HG02678 (cell line): Measurements from ENCODE around the gene STRIP2.

Experiments
- ATAC-seq: cut with Tn5 transposase; IDR thresholded peaks from one replicate; pipeline ENCODE4 v1.9.1; 2021; ENCODE audit warnings: mild to moderate bottlenecking, moderate library complexity; ENCODE audit not compliant: unreplicated experiment

Gene STRIP2

GRCh38 chr7:129489491-129489890, 55.3 kb downstream of the STRIP2 start:
- ATAC-seq: no peak

GRCh38 chr7:129492391-129492790, 58.2 kb downstream of the STRIP2 start:
- no peak for ATAC-seq

DNA sequence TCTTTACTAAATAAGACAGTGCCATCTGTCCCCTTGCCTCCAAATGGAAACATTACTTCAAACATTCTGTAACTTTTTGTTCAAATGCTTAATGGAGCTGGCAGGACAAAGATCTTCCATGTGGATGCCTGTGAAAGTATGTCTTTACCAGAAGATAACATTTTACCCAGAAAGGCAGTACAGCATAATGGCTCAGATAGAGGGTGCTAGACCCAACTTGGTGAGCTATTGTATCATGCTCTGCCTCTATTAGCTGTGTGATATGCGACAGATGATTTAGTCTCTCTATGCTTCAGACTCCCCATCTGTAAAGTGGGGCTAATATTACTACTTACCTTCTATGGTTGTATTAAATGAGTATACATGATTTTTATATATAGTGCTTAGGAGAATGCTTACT, 59.3 kb downstream of the STRIP2 start:
- ATAC-seq: no peak

- ATAC-seq: no peak
These were observed 59.8 kb downstream of the STRIP2 start for GRCh38 chr7:129494041-129494440.

DNA sequence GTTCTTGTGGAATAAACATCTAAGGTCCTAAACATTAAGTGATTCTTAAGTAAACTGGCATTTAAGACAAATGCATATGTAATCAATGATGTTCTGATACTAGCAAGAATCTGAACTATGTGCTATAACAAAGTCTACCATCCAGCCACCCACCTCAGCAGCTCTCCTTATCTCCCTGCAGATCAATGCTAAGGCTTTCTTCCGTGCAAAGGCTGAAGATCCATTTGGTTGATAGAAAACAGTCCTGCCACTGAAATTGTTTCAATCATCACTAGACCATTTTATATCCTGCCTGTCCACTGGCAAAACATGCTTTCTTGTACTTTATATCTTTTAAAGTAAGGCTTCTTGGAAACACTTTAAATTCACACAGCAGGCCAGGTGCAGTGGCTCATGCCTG, 61.8 kb downstream of the STRIP2 start:
- no peak for ATAC-seq

- ATAC-seq: no peak
These were observed 62.4 kb downstream of the STRIP2 start for GRCh38 chr7:129496653-129497052.

- ATAC-seq: no peak
These were observed 62.9 kb downstream of the STRIP2 start for GRCh38 chr7:129497156-129497555.

DNA sequence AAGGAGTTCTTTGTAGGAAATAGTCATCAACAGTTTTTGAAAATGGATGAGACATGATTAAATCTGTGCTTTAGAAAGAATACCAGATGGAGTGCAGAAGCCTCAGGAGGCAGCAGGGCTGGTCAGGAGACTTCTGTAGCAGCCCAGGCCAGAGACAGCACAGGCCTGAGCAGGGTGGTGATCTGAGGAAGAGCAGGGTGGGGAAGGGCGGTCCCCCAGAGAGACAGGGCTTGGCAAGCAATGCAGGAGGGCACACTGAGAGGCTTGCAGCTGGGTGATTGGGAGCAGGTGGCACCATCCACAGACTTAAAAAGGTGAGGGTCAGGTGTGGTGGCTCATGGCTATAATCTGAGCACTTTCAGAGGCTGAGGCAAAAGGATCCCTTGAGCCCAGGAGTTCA, 63.8 kb downstream of the STRIP2 start:
- no peak for ATAC-seq

DNA sequence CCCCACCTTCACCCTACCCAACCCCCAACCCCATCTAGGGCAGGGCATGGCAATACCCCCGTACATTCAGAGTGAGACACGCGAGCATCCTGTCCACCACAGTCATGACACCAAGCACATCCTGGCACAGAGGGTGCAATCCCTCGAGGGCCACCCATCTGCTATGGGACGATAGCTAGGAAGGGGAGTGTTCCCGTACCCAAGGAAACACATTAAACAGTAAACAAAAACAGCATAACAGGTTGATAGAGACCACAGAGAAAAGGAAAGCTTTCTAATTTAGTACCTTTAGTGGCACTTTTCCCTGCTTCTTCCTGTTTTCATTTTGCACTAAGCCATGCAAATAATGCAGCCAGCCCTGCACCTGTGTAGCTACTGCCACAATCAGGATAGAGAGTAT, 65.8 kb downstream of the STRIP2 start:
- no peak for ATAC-seq

DNA sequence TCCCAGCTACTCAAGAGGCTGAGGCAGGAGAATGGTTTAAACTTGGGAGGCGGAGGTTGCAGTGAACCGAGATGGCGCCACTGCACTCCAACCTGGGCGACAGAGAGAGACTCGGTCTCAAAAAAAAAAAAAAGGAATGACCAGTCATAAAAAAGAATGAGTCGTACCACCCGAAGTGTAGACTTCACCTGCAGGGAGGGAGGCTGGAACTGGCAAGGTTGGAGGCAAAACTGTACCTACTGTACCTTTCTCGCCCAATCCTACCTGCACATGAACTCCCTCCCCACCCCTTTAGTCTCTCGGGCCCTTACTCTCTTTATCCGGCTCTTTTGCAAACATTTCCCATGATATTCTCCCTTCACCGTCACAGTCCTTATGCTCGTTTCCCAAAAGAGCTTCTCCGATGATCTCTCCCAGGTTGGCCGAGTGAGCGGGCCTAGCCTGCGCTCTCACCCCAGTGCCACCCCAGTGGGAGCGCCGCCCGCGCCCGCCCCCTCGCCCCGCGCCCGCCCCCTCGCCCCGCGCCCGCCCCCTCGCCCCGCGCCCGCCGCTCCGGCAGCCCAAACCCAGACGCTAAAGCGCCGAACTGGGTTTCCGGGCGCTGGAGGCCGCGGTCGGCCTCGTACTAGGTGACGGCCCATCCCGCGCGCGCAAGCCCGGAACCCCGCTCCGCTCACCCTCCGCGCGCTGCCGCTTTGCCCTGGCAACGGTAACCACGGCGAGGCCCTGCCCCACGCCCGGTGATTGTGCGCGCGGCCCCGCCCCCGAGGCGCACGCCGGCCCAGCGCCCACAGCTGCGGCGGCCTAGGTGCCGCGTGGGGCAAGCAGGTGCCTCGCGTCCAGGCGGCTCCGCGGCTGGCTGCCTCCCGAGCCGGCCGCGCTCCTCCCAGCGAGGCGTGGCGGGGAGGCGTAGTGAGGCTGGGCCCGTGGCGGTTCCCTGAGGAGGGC, 67.8 kb downstream of the STRIP2 start, which contains the start of gene SMKR1:
Gene SMKR1 (plus strand): TSS at position 772 of the 948 bp plus-strand sequence. CDS start 294 bp downstream, outside the sequence.
- ATAC-seq: peak; percentile 94

- no peak for ATAC-seq
These were observed 68.8 kb downstream of the STRIP2 start for GRCh38 chr7:129502708-129503685.

DNA sequence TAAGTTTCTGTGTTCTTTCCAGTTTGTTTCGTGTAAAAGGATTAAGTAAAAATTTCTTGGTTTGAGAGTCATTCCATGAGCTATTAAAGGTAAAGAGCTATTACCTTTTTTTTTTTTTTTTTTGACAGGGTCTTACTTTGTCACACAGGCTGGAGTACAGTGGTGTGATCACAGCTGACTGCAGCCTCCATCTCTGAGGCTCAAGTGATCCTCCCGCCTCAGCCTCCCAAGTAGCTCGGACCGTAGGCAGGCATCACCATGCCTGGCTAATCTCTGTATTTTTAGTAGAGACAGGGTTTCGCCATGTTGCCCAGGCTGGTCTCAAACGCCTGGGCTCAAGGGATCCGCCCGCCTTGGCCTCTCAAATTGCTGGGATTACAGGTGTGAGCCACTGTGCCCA, 69.5 kb downstream of the STRIP2 start:
- ATAC-seq: no peak

GRCh38 chr7:129512192-129512591, 78.0 kb downstream of the STRIP2 start:
- no peak for ATAC-seq

GRCh38 chr7:129513546-129513945, 79.3 kb downstream of the STRIP2 start:
- no peak for ATAC-seq

DNA sequence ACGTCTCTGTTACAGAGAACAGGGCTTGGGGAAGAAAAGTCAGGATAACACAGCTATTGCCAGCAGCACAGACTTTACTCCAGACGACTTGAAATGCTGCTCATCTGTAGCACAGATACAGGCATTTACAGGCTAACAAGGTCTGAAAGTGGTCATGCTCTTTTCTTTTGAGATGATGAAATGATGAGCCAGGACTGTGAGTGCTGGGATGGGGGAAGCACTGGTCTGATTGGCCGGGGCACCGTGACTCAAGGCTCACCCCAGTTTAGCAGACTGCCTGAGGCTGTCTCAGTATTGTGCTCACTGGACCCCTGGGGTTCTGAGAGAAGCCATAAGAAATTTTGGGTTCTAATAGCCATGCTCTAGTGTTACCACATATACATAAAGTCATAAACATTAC, 80.5 kb downstream of the STRIP2 start:
- ATAC-seq: no peak

DNA sequence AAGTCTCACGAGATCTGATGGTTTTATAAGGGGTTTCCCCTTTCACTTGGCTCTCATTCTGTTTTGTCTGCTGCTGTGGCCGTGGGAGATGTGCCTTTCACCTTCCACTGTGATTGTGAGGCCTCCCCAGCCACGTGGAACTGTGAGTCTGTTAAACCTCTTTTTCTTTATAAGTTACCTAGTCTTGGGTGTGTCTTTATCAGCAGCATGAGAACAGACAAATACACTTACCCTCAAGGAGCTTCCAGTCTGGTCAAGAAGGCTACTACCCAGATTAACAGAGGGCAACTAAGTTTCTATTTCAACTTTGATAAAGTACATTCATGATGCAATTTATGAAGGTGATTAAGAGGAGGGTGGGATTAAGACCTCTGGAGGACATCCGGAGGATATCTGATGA, 81.1 kb downstream of the STRIP2 start:
- ATAC-seq: no peak

DNA sequence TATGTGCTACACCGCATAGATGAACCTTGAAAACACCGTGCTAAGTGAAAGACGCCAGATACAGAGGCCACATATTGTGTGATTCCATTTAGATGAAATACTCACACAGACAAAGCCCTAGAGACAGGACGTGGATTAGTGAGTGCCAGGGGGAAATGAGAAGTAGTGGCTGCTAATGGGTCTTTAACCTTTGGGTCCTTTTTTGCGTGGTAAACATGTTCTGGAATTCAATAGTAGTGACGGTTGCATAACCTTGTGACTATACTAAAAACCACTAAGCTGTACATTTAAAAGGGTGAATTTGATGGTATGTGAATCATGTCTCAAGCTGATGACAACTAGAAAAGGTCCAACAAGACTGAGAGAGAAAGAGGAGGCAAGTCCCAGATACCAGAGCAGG, 83.7 kb downstream of the STRIP2 start:
- ATAC-seq: no peak

DNA sequence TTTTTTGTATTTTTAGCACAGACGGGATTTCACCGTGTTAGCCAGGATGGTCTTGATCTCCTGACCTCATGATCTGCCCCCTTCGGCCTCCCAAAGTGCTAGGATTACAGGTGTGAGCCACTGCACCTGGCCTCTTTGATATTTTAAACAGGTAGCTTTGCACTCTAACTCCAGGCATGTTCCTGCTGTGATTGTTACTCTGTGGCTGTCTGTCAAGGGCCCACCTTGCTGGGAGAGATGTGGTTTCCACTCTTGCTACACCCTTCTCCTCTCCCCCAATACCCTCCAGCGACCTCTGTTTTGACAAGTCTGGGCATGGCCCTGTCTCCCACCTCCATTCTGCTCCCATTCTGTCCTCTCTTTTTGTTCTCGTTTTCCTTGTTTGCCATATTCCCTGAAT, 85.2 kb downstream of the STRIP2 start:
- ATAC-seq: no peak

DNA sequence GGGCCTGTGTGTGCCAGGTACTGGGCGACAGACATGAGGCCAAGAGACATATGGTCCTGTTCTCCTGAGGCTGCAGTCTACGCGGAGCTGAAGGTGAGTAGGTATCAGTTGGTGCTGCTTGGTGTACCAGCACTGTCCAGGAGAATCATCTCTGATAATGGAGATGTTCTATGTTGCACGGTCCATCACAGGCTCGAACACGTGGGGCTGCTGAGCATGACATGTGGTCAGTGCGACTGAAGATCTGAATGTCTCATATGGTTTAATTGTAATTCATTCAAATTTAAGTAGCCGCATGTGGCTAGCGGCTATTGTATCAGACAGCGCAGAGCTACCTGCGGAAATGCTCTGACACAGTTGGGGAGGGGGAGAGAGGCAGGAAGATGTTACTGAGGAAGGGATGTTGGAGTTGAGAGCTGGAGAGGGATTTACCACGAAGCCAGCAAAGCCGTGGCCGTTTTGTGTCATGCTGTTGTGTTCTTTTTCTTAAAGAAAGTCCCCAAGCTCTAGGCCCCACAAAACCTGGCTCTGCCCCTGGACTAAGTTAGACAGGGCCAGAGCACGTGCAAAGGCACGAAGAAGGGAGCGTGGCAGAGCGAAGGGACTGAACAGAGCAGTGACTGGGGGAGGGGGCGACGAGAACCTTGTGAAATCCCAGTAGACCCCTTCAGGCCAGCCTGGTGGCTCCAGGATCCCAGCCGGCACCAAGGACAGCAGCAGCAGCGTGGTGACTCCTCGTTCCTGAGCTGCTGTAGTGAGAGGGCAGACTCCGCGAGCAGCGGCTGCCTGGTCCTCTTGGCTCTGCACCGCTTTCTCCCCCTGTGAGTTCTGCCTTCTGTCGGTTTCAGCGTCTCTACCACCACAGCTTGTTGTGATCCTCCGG, 88.1 kb downstream of the STRIP2 start:
- ATAC-seq: no peak

- no peak for ATAC-seq
These were observed 88.7 kb downstream of the STRIP2 start for GRCh38 chr7:129522971-129523340.

DNA sequence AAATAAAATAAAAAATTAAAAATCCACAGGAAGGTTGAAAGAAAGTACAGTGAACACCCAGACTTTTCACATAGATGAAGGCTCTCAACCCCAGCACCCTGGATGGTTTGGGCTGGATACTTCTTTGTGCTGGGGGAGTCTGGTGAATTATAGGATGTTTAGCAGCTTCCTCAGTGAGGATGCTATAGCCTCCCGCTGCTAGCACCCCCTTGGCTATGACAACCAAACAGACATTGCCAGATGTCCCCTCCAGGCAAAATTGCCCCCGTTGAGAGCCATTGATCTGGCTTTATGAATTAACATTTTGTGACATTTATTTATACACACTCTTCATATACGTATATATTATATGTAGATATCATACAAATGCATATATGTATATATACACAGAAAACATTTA, 89.7 kb downstream of the STRIP2 start:
- no peak for ATAC-seq
